Measurements from ENCODE around the gene TMPO. TPM values are rescaled to one million over a fixed set of nuclear protein-coding genes. Genes with fewer than 3 reads are reported as not detected.

Gene TMPO
- total and polyA plus RNA-seq, 2 of the 4 experiments (the other 2 are of a cell fraction), result 30.0 to 62.0 TPM

DNA sequence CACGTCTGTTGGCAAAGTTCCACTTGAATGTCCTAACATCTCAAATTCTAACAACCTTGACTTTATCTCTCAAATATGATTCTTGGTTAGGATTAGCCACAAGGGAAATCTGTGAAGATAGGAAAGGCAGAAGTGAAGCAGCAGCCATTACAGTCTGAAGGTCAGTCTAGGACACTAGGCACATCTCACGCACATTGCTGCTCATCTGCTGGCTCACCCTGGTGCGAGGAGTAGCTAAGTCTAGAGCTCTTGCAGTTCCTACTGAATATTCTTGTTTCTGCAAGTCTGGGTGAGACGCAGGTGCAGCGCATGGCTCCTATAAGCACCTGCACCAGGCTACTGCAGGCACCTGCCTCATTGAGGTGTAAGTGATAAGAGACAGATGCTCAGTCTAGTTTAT lies 71.7 kb downstream of the TMPO start:
- BruUV-seq (replicated peaks), result no TSS peak
- WGBS, 2 experiments (ENCODE audit: extremely low coverage in 2 of 2, insufficient read length in 1 of 2), result 90% methylated on average over 2 of the region's 5 CpGs; no CpG with 5 or more reads in 1 of the 2 experiments
- dilution Hi-C loops (cut with HindIII; ENCODE audit: low sequenced_read_pairs, unreplicated experiment), result no loop called here

More for the DNA sequence above, 71.7 kb downstream of the TMPO start:
- H3K36me3 ChIP-seq (ENCODE audit: control insufficient read depth, insufficient read depth, low read length), result no peaks in the 10 kb centered on the region
- H3K4me2 ChIP-seq (ENCODE audit: low read depth, low read length), result no peak overlapping the region
- no peak overlapping the region for H3K56ac ChIP-seq (ENCODE audit: extremely low read depth, insufficient read depth, low read length)
- no peak overlapping the region for H3K4me3 ChIP-seq (ENCODE audit: insufficient read depth, low read depth, low read length)
- ATAC-seq (ENCODE audit: low read depth) (no peak), DNase-seq (no peak)
- H3K9me3 ChIP-seq (ENCODE audit: control insufficient read depth, insufficient read depth, low read length), result no peaks in the 10 kb centered on the region
- no peaks in the 10 kb centered on the region for H3K79me1 ChIP-seq (ENCODE audit: low read depth in 1 of 2, low read length in 2 of 2)
- H3K4ac ChIP-seq (ENCODE audit: low read depth, low read length), result no peak overlapping the region
- H4K8ac ChIP-seq (ENCODE audit: low read depth in 2 of 2, low read length in 2 of 2), result no peak overlapping the region
- H3K9me1 ChIP-seq (ENCODE audit: insufficient read depth, low read length), result 0 out of 2 replicates have a peak, but pooled peaks cover 3% of the 10 kb centered on the region
- H3K23ac ChIP-seq (ENCODE audit: low read depth, low read length), result no peak overlapping the region
- POLR2A ChIA-PET (ENCODE audit: unreplicated experiment), result no interaction called here
- no peak overlapping the region for H4K5ac ChIP-seq (ENCODE audit: low read depth, low read length)
- H2BK20ac ChIP-seq (ENCODE audit: low read depth, low read length), result no peak overlapping the region
- no peaks in the 10 kb centered on the region for H3K27me3 ChIP-seq (ENCODE audit: control insufficient read depth, insufficient read depth, low read length)
- H3K9ac ChIP-seq (ENCODE audit: low read depth, low read length), result no peak overlapping the region
- TF ChIP-seq ELK1 (IDR thresholded peaks at IDR 0.05; ENCODE audit: borderline replicate concordance, low read depth, low read length) (no peak), RFX5 (IDR thresholded peaks at IDR 0.05; ENCODE audit: low read depth, low read length) (no peak)
- H3K4me1 ChIP-seq (ENCODE audit: control insufficient read depth, insufficient read depth, low read length), result no peaks in the 10 kb centered on the region
- no peak overlapping the region for H2BK120ac ChIP-seq (ENCODE audit: low read depth, low read length)
- no peak overlapping the region for H3K14ac ChIP-seq (replicated peaks; ENCODE audit: low read depth, low read length)
- no peaks in the 10 kb centered on the region for H4K20me1 ChIP-seq (ENCODE audit: insufficient read depth, low read length)
- H4K91ac ChIP-seq (ENCODE audit: insufficient read depth, low read depth, low read length), result no peak overlapping the region
- no peak overlapping the region for H2AFZ ChIP-seq (replicated peaks; ENCODE audit: low read length, poor library complexity)
- CTCF ChIA-PET, result interaction anchor here (0.6 to 1.0 kb wide), 4 partner anchors 20 to 218 kb away, joined by 4 to 8 read pairs (median 6); no protein-coding TSS in a partner anchor
- no peak overlapping the region for H2AK5ac ChIP-seq (ENCODE audit: low read depth, low read length)
- no peak overlapping the region for H2AK9ac ChIP-seq (replicated peaks; ENCODE audit: low read depth, low read length, poor library complexity)
- no peak overlapping the region for H2BK5ac ChIP-seq (ENCODE audit: low read depth, low read length, poor library complexity, severe bottlenecking)
- H3K27ac ChIP-seq (ENCODE audit: insufficient read depth, low read length), result no peak overlapping the region
- intact Hi-C loops (cut with micrococcal nuclease), result no loop called here
- H2BK15ac ChIP-seq (ENCODE audit: low read depth, low read length), result no peak overlapping the region
- no peak overlapping the region for H3K18ac ChIP-seq (ENCODE audit: low read depth, low read length)
- in situ Hi-C loops (cut with MboI; ENCODE audit: low sequenced_read_pairs), result no loop called here
